A673 (cell line): Measurements from ENCODE around the gene ADAMTS3.

ENCODE experiments used
- EZH2 ChIP-seq: fragments of 200-600 bp; sonication (generic); IDR thresholded peaks from 2 replicates; pipeline ENCODE4 v1.6.1; 2017; ENCODE audit warnings: borderline replicate concordance, low read depth, mild to moderate bottlenecking, mixed read lengths, antibody characterized with exemption, low read length; ENCODE audit not compliant: poor library complexity, severe bottlenecking
- TF ChIP-seq, protein P1 (sequence below): fragments of 300-800, 200-600 bp; sonication (generic); conservative IDR thresholded peaks from 2 replicates; pipeline ENCODE4 v1.5.1; 2017; ENCODE audit warnings: low read depth, mild to moderate bottlenecking, antibody characterized with exemption, low read length, moderate library complexity, mixed read lengths

DNA sequence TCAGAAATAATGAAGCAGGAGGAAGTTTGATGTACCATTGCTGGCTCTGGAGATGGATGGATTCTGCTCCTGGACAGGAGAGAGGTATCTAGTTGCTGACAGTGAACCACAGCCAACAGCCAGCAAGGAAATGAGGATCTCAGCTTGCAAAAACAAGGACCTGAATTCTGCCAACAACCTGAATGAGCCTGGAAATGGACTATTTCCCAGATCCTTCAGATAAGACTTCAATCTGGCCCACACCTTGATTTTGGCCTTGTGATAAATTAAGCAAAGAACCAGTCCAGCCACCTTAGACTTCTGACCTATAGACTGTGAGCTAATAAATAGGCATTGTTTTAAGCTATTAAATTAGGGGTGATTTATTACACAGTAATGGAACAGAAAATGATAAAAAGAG, 220.3 kb downstream of the ADAMTS3 start:
- TF ChIP-seq, protein P1, sequence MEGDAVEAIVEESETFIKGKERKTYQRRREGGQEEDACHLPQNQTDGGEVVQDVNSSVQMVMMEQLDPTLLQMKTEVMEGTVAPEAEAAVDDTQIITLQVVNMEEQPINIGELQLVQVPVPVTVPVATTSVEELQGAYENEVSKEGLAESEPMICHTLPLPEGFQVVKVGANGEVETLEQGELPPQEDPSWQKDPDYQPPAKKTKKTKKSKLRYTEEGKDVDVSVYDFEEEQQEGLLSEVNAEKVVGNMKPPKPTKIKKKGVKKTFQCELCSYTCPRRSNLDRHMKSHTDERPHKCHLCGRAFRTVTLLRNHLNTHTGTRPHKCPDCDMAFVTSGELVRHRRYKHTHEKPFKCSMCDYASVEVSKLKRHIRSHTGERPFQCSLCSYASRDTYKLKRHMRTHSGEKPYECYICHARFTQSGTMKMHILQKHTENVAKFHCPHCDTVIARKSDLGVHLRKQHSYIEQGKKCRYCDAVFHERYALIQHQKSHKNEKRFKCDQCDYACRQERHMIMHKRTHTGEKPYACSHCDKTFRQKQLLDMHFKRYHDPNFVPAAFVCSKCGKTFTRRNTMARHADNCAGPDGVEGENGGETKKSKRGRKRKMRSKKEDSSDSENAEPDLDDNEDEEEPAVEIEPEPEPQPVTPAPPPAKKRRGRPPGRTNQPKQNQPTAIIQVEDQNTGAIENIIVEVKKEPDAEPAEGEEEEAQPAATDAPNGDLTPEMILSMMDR: no peak
- no peak for TF ChIP-seq EZH2
